GM18907 (cell line): Measurements from ENCODE around the gene ECI1.

Experiments used
- ATAC-seq: cut with Tn5 transposase; IDR thresholded peaks from one replicate; pipeline ENCODE4 v1.9.1; 2021; ENCODE audit warnings: mild to moderate bottlenecking, moderate library complexity; ENCODE audit not compliant: unreplicated experiment

ECI1 gene

DNA sequence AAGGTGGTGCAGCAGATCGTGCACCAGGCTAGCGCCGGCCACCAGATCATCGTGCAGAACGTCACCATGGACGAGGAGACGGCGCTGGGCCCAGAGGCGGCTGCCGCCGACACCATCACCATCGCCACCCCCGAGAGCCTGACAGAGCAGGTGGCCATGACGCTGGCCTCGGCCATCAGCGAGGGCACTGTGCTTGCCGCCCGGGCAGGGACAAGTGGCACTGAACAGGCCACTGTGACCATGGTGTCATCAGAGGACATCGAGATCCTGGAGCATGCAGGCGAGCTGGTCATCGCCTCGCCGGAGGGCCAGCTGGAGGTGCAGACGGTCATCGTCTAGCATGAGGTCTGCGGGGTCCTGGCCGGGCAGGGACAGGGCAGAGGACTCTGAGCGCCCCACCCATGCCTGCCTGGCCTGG is 16.1 kb downstream of the ECI1 start:
- ATAC-seq, result no peak

DNA sequence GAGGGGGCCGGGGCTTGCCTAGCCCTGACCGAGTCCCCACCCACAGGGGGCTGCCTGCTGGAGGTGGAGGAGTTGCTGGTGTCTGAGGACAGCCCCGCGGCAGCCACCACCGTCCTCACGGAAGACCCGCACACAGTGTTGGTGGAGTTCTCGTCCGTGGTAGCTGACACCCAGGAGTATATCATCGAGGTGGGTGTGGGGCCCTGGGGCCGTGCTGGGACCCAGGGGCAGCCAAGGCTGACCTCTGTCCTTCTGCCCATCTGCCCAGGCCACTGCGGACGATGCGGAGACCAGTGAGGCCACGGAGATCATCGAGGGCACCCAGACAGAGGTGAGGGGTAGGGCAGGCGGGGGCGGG is 16.6 kb downstream of the ECI1 start:
- no peak for ATAC-seq

DNA sequence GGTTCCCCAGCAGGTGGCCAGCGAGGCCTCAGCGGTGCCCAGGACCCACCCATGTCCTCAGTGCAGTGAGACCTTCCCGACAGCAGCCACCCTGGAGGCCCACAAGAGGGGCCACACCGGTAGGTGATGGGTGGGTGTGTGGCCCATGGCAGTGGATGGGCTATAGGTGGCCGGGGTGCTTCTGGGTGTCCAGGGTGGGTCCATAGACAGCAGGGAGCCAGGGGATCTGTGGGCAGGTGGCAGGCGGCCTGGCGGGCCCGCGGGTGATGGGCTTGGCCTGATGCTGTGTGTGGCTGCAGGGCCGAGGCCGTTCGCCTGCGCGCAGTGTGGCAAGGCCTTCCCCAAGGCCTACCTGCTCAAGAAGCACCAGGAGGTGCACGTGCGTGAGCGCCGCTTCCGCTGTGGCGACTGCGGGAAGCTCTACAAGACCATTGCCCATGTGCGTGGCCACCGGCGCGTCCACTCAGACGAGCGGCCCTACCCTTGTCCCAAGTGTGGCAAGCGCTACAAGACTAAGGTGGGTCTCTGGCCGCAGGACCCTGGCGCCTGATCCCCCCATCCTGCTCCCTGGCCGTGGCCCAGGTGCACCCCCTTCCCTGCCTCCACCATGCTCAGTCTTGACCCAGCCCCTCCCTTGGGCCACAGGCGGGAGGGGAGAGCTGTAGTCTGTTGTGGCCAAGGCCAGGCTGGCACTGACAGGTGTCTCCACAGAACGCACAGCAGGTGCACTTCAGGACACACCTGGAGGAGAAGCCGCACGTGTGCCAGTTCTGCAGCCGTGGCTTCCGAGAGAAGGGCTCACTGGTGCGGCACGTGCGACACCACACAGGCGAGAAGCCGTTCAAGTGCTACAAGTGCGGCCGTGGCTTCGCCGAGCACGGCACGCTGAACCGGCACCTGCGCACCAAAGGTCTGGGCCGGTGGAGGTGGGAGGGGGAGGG is 17.2 kb downstream of the ECI1 start:
- ATAC-seq, result no peak

DNA sequence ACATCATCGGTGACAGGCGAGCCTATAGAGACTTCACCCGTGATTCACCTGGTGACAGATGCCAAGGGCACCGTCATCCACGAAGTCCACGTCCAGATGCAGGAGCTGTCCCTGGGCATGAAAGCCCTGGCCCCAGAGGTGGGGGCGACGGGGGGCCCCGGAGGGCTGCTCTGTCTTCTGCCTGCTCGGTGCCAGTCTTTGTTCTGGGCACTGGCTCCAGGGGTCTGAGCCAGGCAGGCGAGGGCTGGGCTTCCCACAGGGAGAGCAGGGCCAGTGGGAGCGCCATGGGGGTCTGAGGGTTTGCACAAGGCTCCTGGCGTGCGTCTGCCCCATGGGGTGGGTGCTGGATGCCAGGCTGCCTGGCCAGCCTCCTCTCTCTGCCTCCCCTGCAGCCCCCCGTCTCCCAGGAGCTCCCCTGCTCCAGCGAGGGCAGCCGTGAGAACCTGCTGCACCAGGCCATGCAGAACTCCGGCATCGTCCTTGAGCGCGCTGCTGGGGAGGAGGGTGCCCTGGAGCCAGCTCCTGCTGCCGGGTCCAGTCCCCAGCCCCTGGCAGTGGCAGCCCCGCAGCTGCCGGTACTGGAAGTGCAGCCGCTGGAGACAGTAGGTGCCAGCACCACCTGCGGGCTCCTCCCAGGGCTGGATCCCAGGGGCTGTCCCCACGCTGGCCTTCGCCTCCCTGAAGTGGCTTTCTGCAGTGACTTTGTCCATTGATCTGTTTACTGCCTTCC is 18.2 kb downstream of the ECI1 start:
- ATAC-seq, result no peak

DNA sequence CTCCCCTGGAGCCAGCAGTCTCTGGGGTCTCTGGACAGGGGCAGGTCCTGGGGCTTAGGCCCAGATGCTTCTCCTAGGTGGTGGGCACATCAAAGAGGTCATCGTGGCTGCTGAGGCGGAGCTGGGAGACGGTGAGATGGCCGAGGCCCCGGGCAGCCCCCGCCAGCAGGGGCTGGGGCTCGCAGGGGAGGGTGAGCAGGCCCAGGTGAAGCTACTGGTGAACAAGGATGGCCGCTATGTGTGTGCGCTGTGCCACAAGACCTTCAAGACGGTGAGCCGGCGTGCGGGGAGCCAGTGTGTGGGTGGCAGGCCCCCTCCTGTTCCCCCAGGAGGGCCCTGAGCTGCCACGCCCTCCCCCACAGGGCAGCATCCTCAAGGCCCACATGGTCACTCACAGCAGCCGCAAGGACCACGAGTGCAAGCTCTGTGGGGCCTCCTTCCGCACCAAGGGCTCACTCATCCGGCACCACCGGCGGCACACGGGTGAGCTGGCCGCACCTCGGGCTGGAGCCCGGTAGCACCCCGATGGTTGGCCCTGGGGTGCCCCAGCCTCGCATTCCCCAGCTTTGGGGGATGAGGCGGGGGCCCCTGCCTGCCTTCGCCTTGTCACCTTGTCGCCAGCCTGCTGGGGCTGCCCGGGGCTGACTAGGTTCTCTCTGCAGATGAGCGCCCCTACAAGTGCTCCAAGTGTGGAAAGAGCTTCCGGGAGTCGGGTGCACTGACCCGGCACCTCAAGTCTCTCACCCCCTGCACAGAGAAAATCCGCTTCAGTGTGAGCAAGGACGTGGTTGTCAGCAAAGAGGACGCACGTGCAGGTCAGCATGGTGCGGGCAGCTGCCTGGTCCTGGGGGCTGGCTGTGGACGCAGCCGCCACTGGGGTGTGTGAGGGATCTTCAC is 19.0 kb downstream of the ECI1 start:
- ATAC-seq, result no peak

DNA sequence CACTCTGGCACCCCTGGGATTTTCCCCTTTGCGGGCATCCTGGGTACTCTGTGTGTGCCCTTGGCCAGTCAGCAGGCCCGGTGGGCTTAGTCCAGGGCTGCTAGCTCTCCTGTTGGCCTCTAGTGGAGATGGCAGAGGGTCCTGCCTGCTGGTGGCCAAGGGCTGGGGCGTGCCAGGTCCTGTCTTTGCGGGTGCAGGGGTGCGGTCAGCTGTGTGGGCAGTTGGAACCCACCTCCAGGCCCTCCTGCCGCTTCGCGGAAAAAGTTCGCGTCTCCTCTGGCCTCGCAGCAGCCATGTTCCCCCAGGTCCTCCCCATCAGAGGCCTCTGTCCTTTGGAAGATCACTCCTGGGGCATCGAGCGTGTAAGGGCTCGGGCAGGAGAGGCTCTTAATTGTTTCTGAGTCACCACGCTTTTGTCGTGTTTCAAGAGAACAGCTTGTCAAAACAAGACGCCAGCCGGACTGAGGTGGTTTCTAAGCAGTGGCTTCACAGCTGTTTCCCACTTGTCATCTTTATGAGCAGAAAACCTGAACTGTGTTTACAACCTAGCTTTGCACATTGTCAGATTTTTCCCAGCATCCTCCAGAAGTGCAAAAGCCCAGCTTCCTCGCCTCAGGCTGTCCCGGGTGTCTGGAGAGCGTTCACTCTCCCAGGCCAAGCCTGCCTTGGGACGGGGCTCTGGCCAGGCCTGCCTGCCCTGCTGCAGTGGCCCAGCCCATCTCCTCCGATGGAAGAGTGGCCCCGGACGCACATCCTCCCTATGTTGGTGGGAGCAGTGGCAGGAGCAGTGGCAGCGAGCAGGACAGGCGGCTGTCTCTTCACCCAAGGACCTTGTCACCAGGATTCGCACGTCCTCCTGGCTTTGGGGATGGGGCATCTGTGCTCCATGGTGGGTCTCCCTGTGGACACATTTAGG is 20.1 kb downstream of the ECI1 start:
- no peak for ATAC-seq

DNA sequence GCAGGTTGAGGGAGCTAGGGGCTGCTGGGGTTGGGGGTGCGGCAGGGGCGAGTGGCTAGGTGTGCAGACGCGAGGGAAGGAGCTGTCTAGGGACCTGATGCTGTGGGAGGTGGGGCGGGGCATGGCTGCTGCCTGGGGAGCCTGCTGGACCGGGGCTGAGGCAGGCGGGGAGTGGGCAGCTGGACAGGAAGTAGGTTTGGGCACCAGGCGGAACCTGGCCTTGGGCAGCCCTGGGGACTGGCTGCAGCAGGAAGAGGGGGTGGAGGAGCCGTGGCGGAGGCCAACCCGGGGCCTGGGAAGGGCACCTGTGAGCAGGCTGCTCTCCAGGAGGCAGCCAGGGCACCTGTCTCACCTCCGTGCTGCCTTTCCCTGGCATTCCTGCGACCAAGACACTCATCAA is 21.0 kb downstream of the ECI1 start:
- no peak for ATAC-seq

DNA sequence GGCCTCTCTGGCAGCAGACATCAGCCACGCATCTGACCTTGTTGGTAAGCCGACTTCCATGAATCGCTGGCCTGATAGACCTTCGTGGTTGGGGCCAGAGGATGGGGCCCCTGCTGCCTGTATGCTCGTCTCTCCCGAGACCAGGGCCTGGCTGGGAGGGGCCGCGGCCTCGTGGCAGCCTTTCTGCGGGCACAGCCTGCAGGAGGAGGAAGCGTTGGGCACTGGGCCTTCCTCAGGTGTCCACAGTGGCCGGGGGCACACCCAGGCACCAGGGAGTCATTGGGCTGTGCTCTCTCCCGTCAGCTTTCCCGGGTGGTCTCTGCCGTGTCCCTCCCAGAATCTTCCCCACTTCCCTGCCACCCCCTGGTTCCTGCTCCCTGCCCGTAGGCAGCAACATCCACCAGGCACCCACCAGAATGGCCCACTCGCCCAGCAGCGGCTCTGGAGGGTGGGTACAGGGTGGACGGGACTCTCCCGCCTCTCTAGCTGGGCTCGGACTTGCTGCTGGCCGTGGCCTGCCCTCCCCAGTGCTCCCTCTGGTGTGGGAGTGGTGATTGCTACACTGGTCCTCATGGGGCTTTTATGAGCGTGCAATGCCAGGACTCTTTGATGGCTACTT is 21.6 kb downstream of the ECI1 start:
- ATAC-seq, result no peak

DNA sequence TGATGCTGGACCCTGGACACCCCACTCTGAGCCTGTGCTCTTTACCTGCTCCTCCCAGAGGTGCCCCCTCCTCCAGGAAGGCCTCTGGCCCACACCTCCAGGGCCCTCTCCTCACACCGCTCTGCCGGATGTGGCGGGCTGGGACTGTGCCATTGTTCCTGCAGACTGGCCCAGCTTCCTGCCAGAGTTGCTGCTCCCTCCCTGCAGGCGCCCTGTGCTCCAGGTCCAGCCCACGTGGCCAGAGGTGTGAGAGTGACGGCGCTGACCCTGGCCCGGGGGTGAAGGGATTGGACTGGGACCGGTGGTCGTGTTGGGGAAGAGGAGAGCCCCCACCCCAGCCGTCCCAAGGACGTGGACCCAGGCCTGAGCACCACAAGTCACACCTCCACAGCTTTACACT is 22.3 kb downstream of the ECI1 start:
- ATAC-seq, result no peak

DNA sequence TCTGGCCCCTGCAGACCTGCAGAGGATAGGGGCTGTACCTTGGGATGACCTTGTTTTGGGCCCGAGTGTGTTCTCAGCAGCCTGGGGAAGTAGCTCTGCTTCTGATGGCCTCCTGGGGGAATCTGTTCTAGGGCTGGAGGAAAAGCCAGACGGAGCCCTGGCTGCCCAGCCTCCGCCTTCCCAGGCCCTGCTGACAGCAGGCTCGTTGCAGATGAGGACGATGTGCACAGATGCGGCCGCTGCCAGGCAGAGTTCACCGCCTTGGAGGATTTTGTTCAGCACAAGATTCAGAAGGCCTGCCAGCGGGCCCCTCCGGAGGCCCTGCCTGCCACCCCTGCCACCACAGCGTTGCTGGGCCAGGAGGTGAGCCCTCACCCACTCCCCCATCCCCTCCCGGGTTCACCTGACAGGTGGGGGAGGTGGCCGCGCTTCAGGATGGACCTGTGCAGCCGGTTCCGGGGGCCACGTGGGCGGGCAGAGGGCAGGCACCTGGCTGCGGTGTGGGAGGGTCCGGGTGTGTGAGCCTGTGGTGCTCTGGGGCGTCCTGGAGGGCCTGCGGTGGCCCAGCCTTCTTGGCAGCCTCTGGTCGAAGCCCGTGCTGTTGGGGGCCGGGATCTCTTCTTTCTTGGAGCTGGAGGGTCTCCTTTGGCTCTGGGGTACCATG is 23.1 kb downstream of the ECI1 start:
- no peak for ATAC-seq

DNA sequence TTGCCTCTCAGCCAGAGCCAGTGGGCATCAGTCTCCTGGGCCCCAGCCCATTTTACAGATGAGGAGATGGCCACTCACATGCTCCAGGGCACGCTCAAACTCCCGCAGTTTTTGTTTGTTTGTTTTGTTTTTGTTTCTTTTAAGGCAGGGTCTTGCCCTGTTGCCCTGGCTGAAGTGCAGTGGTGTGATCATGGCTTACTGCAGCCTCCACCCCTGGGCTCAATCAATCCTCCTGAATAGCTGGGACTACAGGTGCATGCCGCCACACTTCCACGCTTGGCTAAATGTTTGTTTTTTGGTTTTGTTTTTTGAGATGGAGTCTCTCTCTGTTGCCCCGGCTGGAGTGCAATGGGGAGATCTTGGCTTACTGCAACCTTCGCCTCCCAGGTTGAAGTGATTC is 24.5 kb downstream of the ECI1 start:
- no peak for ATAC-seq

DNA sequence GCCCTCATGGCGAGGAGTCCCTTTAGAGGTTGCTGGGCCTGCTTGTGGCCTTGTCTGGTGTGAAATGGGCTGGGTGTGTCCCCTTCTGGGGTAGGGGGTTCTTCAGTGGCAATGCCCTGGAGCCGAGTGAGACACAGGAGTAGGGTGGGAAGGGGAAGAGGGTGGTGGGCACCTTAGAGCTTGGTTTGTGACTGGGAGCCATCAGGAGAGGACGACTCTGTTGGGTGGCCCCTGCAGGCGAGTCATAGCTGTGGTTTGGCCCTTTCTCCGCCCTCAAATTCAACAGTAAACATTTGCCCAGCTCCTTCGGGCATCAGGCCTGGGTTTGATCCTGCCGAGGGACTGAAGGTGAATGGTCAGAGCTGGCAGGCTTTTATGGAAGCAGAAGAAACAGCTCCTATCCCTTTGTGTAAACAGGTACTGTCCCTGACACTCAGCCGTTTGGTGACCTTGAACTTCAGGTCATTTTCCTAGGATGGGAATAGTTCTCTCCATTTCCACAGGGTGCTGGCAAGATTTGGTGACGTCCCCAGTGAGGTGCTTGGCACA is 25.1 kb downstream of the ECI1 start:
- no peak for ATAC-seq

DNA sequence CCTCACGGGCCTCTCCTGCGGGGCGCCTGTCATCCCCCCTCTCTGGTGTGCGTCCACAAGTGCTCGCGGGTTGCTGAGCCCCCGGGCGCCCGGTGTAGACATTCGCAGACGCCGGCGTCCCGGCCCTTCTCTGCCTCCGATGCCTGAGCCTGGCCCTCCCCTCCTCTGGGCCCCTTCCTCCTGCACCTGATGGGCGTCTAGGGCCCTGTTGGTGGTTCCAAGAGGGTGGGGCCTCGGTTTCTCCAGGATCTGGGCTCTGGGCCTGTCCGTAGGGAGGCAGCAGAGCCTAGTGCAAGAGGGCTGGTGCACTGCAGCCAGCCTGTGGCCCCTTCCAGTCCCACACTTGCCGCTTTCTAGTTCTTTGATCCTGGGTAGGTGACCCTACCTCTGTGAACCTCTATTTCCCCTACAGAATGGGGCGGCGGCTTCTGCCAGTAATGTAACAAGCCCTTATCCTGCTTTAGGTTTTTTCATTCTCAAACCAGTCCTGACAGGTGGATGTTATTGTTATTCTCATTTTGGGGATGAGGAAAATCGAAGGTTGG is 27.4 kb downstream of the ECI1 start:
- ATAC-seq, result peak; percentile 35

DNA sequence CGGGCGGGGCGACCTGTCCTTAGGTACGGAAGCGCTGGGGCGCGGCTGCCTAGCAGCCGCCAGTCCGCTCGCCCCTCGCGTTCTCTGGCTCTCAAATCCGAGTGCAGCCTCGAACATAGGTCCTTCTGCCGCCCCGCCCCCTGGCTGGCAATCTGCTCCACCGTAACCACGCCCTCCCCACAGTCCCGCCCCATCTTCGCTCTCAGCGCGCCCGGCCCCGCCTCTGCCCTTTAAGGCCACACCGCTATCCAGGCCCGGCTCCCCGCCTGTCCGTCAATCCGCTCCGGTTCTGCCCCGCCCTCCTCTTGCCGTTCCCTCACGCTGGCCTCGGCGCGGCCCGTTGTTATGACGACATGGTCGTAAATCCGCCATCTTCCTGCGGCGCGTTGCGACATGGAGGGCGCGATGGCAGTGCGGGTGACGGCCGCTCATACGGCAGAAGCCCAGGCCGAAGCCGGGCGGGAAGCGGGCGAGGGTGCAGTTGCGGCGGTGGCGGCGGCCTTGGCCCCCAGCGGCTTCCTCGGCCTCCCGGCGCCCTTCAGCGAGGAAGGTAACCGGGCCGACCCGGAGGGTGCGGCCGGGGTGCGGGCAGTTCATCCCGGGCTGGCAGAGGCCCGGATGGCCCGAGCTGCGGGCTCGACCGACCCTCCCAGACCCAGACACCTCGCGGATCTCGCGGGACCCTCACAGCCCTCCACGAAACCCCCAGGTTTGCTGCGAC is 28.0 kb downstream of the ECI1 start, which contains the start of gene E4F1:
TSS of gene E4F1 (plus strand) at position 371 of the 721 bp plus-strand sequence. CDS start at position 394, 23 bp downstream.
- ATAC-seq, result peak; percentile 90

DNA sequence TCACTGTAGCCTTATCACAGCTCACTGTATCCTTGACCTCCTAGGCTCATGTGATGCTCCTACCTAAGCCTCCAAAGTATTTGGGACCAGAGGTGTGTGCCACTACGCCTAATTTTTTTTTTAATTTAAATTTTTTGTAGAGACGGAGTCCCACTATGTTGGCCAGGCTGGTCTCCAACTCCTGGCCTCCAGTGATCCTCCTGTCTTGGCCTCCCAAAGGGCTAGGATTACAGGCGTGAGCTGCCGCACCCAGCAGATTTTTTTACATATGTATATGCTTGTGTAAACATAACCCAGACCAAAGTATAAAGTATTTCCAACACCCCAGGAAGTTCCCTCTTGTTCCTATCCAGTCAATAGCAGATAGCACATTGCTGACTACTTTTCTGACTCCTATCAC is 35.1 kb downstream of the ECI1 start:
- ATAC-seq, result no peak

DNA sequence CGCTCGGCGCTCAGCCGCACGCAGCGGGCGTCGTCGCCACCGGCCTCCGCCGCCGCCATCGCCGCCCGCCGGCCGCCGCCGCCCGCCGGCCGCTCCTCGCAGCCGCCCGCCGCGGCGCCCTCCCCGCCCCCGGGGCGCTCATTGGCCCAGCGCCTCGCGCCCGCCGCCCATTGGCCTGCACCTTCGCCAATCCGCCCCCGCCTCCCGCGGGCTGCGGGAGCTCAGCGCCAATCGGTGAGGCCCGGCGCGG is 36.7 kb downstream of the ECI1 start, which contains the start of gene PGP:
TSS of gene PGP (minus strand) at position 122 of the 250 bp plus-strand sequence. CDS start at position 59, 63 bp downstream.
- ATAC-seq, result peak; percentile 74

DNA sequence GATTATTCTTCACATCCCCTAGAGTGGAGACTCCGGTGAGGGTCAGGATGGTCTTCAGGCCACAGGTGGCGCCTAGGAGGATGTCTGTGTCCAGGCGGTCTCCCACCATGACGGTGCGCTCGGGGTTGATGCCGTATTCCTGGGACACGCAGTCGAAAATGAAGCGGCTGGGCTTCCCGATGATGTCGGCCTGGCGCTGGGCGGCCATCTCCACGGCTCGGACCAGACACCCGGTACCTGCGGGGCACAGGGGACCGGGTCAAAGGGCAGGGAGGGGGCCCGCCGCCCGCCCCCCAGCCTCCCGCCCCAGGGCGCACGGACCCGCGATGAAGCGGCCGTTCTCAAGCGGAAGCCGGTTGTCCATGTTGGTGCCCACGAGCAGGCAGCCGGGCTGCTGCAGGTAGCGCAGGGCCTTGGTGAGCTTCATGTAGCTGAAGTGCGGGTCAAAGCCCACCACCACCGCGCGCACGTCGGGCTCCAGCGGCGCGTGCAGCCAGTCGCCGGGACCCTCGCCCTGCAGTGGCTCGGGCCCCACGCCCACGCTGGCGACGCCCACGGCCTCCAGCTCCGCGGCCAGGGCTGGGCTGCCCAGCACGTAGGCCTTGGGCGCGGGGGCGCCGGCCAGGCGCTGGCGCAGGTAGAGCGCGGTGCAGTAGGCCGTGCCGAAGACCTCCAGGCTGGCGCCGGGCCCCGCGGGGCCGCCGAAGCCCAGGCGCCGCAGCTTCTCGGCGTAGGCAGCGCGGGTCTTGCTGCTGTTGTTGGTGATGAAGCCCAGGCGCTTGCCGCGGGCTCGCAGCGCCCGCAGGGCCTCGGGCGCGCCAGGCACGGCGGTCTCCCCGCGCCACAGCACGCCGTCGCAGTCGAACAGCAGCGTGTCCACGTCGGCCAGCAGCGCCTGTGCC is 37.3 kb downstream of the ECI1 start:
- peak; percentile 10 for ATAC-seq
